ENCODE results near the gene HS3ST6.

HS3ST6 gene

GRCh38 chr16:1938316-1938715, 20.1 kb upstream of the HS3ST6 start:
- TF ChIP-seq GATA3 (IDR thresholded peaks at IDR 0.05; ENCODE audit: low read depth, low read length) = no peak
- no peak for TF ChIP-seq GATA2 (IDR thresholded peaks at IDR 0.05; ENCODE audit: low read depth, low read length)

- TF ChIP-seq GATA3 (IDR thresholded peaks at IDR 0.05; ENCODE audit: low read depth, low read length) (no peak), GATA2 (IDR thresholded peaks at IDR 0.05; ENCODE audit: low read depth, low read length) (no peak)
Measured at GRCh38 chr16:1936945-1937479, 18.8 kb upstream of the HS3ST6 start.

- no peak for TF ChIP-seq GATA3 (IDR thresholded peaks at IDR 0.05; ENCODE audit: low read depth, low read length)
- no peak for TF ChIP-seq GATA2 (IDR thresholded peaks at IDR 0.05; ENCODE audit: low read depth, low read length)
Measured at GRCh38 chr16:1933097-1933661, 15.0 kb upstream of the HS3ST6 start.

GRCh38 chr16:1932050-1933028, 14.1 kb upstream of the HS3ST6 start:
- TF ChIP-seq GATA3 (IDR thresholded peaks at IDR 0.05; ENCODE audit: low read depth, low read length) (no peak), GATA2 (IDR thresholded peaks at IDR 0.05; ENCODE audit: low read depth, low read length) (no peak)

GRCh38 chr16:1930338-1930720, 12.1 kb upstream of the HS3ST6 start:
- no peak for TF ChIP-seq GATA3 (IDR thresholded peaks at IDR 0.05; ENCODE audit: low read depth, low read length)
- TF ChIP-seq GATA2 (IDR thresholded peaks at IDR 0.05; ENCODE audit: low read depth, low read length) = no peak

- TF ChIP-seq GATA3 (IDR thresholded peaks at IDR 0.05; ENCODE audit: low read depth, low read length) = no peak
- no peak for TF ChIP-seq GATA2 (IDR thresholded peaks at IDR 0.05; ENCODE audit: low read depth, low read length)
Measured at GRCh38 chr16:1929578-1930337, 11.5 kb upstream of the HS3ST6 start.

- TF ChIP-seq GATA3 (IDR thresholded peaks at IDR 0.05; ENCODE audit: low read depth, low read length) = no peak
- TF ChIP-seq GATA2 (IDR thresholded peaks at IDR 0.05; ENCODE audit: low read depth, low read length) = no peak
Measured at GRCh38 chr16:1929105-1929504, 10.9 kb upstream of the HS3ST6 start.

GRCh38 chr16:1926271-1926670, 8.1 kb upstream of the HS3ST6 start:
- TF ChIP-seq GATA3 (IDR thresholded peaks at IDR 0.05; ENCODE audit: low read depth, low read length) (no peak), GATA2 (IDR thresholded peaks at IDR 0.05; ENCODE audit: low read depth, low read length) (no peak)

- TF ChIP-seq GATA3 (IDR thresholded peaks at IDR 0.05; ENCODE audit: low read depth, low read length) (no peak), GATA2 (IDR thresholded peaks at IDR 0.05; ENCODE audit: low read depth, low read length) (no peak)
Measured at GRCh38 chr16:1924095-1924494, 5.9 kb upstream of the HS3ST6 start.

- TF ChIP-seq GATA2 (IDR thresholded peaks at IDR 0.05; ENCODE audit: low read depth, low read length) = no peak
- TF ChIP-seq GATA3 (IDR thresholded peaks at IDR 0.05; ENCODE audit: low read depth, low read length) = no peak
Measured at GRCh38 chr16:1923299-1924034, 5.3 kb upstream of the HS3ST6 start.

GRCh38 chr16:1922357-1922756, 4.1 kb upstream of the HS3ST6 start:
- TF ChIP-seq GATA2 (IDR thresholded peaks at IDR 0.05; ENCODE audit: low read depth, low read length) (no peak), GATA3 (IDR thresholded peaks at IDR 0.05; ENCODE audit: low read depth, low read length) (no peak)

GRCh38 chr16:1920727-1921171, 2.5 kb upstream of the HS3ST6 start:
- no peak for TF ChIP-seq GATA2 (IDR thresholded peaks at IDR 0.05; ENCODE audit: low read depth, low read length)
- TF ChIP-seq GATA3 (IDR thresholded peaks at IDR 0.05; ENCODE audit: low read depth, low read length) = no peak

GRCh38 chr16:1919327-1919998, 1.2 kb upstream of the HS3ST6 start:
- TF ChIP-seq GATA3 (IDR thresholded peaks at IDR 0.05; ENCODE audit: low read depth, low read length) = no peak
- no peak for TF ChIP-seq GATA2 (IDR thresholded peaks at IDR 0.05; ENCODE audit: low read depth, low read length)
